CD8-positive, alpha-beta memory T cell (primary cell): ENCODE data around the gene STYX. TPM values are rescaled to one million over a fixed set of nuclear protein-coding genes. Genes with fewer than 3 reads are reported as not detected.
A peak's percentile ranks its signal among the peaks of the same experiment; 100 is the strongest.
"Not testable (repeated sequence)": the region's sequence is repeated elsewhere in the genome, so short reads cannot be mapped to it uniquely, and the experiment has no call there.

Source experiments
- CTCF ChIA-PET: fragments of 350-600 bp; sonication (Branson Sonifier 250); formaldehyde crosslinking; loops from one replicate; lab custom pipeline; 2021; ENCODE audit warnings: antibody characterized with exemption; lab: Charles Lee
- POLR2A ChIA-PET: fragments of 350-600 bp; sonication (Branson Sonifier 250); formaldehyde crosslinking; loops from one replicate; lab custom pipeline; 2021; ENCODE audit warnings: antibody characterized with exemption; lab: Charles Lee
- DNase-seq, 5 donors: peaks; one replicate each; pipeline versions ENCODE4 v3.0.0 to v3.0.0-alpha.2; 2020 to 2022; ENCODE audit warnings: mixed read lengths in 1 of 5
- H3K27ac ChIP-seq: one replicate; pipeline ENCODE4 v1.7.0; 2013; ENCODE audit warnings: low read depth, mild to moderate bottlenecking, low read length, moderate library complexity
- H3K27me3 ChIP-seq: 2 replicates; pipeline ENCODE4 v1.7.0; 2013; ENCODE audit warnings: low read length, mild to moderate bottlenecking; ENCODE audit not compliant: insufficient read depth, poor library complexity, severe bottlenecking
- H3K36me3 ChIP-seq: 2 replicates; pipeline ENCODE4 v1.7.0; 2013; ENCODE audit warnings: mild to moderate bottlenecking, low read length, moderate library complexity; ENCODE audit not compliant: insufficient read depth
- H3K4me1 ChIP-seq: 2 replicates; pipeline ENCODE4 v1.7.0; 2013; ENCODE audit warnings: mild to moderate bottlenecking, low read length, moderate library complexity; ENCODE audit not compliant: insufficient read depth
- H3K4me3 ChIP-seq: 2 replicates; pipeline ENCODE4 v1.7.0; 2013; ENCODE audit warnings: mild to moderate bottlenecking, low read length
- H3K9me3 ChIP-seq: 2 replicates; pipeline ENCODE4 v1.7.0; 2013; ENCODE audit warnings: mild to moderate bottlenecking, low read length
- H3K27ac Mint-ChIP-seq, 8 donors: one replicate each; pipeline ENCODE4 v1.8.0; 2020 to 2021; ENCODE audit warnings: mixed read lengths in 8 of 8, mild to moderate bottlenecking in 6 of 8, inconsistent platforms in 3 of 8, moderate library complexity in 3 of 8
- H3K27me3 Mint-ChIP-seq, 2 donors: one replicate each; pipeline ENCODE4 v1.8.0; 2020 to 2021; ENCODE audit warnings: mixed read lengths in 2 of 2, mild to moderate bottlenecking in 1 of 2, moderate library complexity in 1 of 2
- H3K36me3 Mint-ChIP-seq, 3 donors: one replicate each; pipeline ENCODE4 v1.8.0; 2020 to 2021; ENCODE audit warnings: mixed read lengths in 3 of 3, inconsistent platforms in 1 of 3, mild to moderate bottlenecking in 1 of 3
- H3K4me1 Mint-ChIP-seq, 3 donors: one replicate each; pipeline ENCODE4 v1.8.0; 2020 to 2021; ENCODE audit warnings: mixed read lengths in 3 of 3, inconsistent platforms in 1 of 3, mild to moderate bottlenecking in 1 of 3
- H3K4me3 Mint-ChIP-seq, 7 donors: one replicate each; pipeline ENCODE4 v1.8.0; 2020 to 2021; ENCODE audit warnings: mixed read lengths in 7 of 7, mild to moderate bottlenecking in 6 of 7, moderate library complexity in 4 of 7, inconsistent platforms in 2 of 7
- H3K9me3 Mint-ChIP-seq, 5 donors: one replicate each; pipeline ENCODE4 v1.8.0; 2020 to 2022; ENCODE audit warnings: mixed read lengths in 5 of 5, mild to moderate bottlenecking in 3 of 5, moderate library complexity in 2 of 5, inconsistent platforms in 1 of 5
- polyA plus RNA-seq: library from polyadenylated mRNA; unstranded; fragments of 300-500 nt; fragmentation: Illumina TruSeq; gene quantifications from one replicate; pipeline ENCODE4 v1.2.3, GENCODE V29; 2021
- total RNA-seq, 2 experiments: library from RNA; stranded (reverse); gene quantifications; one replicate each; pipeline ENCODE4 v1.2.3, GENCODE V29; 2021

Gene STYX
- total and polyA plus RNA-seq, 3 experiments from 2014 or later: 20.9 to 25.4 (median 21.2) TPM

DNA sequence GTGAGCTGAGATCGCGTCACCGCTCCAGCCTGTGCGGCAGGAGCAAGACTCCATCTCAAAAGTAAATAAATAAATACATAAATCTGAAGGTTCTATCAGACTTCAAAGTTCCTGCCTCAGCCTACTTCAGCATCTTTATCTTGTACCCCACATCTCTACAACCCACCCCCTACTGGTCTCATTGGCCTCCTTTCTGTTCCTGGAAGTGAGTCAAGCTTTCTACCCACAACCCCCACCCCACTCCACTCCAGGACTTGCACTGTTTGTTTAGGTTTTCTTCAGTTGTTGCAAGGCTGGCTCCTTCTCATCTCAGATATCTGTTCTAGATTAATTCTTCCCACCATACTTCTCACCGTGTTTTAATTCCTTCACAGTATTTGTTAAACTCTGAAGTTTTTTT is 23.7 kb upstream of the STYX start:
- peak overlapping the region; percentile 89 to 99 (median 98) for H3K27ac Mint-ChIP-seq
- peaks cover 0 to 40% (median 4%) of the 10 kb centered on the region in 3 donors for H3K36me3 Mint-ChIP-seq
- DNase-seq: peak in 4 of 5 donors; percentile 30 to 54 (median 37)
- peaks cover 34 to 55% (median 54%) of the 10 kb centered on the region in 3 donors for H3K4me1 Mint-ChIP-seq
- CTCF ChIA-PET: interaction anchor here (1.0 to 1.2 kb wide), 2 partner anchors 36 to 71 kb away, joined by 3 read pairs; no protein-coding TSS in a partner anchor
- Histone ChIP-seq H3K27ac (peak overlapping the region; percentile 81), H3K27me3 (no peaks in the 10 kb centered on the region), H3K4me3 (peak overlapping the region; percentile 96), H3K36me3 (peaks cover 7% of the 10 kb centered on the region), H3K4me1 (peaks cover 23% of the 10 kb centered on the region), H3K9me3 (no peaks in the 10 kb centered on the region)
- H3K4me3 Mint-ChIP-seq: peak overlapping the region; percentile 98 to 100 (median 99)
- POLR2A ChIA-PET: interaction anchor here (0.6 to 1.7 kb wide), 4 partner anchors 11 to 154 kb away, joined by 3 to 8 read pairs (median 6); partner anchors contain the start of genes ERO1A and TXNDC16
- no peaks in the 10 kb centered on the region for H3K9me3 Mint-ChIP-seq
- H3K27me3 Mint-ChIP-seq: peaks cover 0 to under 1% of the 10 kb centered on the region in 2 donors

DNA sequence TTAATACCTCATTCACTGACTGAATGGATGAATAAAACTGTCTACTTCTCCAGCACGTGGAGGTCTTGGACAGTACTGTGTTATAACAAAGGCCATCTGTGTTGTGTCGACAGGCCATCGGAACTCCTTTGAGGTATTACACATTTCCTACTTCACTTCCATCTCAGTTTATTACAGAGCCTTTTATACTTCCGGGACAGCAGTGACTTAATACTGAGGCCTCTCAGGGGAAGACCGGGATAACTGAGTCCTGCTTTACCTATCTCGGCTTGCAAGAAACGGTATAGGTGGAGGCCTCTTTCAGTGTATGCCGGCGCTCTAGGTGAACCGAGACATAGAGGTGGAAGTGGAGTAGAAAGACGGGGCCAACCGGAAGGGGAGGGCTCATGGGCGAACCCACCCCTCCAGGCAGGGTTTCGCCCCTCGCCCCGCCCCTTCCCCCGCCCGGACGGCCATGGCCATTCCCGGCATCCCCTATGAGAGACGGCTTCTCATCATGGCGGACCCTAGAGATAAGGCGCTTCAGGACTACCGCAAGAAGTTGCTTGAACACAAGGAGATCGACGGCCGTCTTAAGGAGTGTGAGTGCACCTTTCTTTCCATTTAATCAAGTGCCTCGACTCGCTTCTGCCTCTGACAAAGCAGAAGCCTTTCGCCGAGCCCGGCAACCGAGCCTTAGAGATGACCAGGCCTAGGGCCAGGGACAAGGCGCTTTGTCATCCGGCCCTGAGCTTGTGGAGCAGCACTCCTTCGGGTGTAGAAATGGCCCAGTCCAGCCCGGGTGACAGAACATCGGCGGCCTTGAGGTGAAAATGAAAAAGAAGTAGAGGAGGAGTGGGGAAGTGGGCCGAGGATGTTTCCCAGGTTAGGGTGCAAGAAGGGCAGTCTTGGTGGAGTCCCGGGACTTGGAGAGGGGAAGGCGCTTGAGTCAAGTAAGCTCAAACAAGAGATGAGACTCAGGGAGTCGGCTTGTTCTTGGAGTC is 23.0 kb upstream of the STYX start, which contains the start of gene PSMC6:
TSS of gene PSMC6 (plus strand) at position 477 of the 983 bp plus-strand sequence. CDS start at position 497, 20 bp downstream.
- H3K27me3 Mint-ChIP-seq: no peaks in the 10 kb centered on the region
- peak within 1 kb of the TSS; percentile 98 to 100 (median 99) for H3K4me3 Mint-ChIP-seq
- Histone ChIP-seq H3K4me3 (peak within 1 kb of the TSS; percentile 96), H3K36me3 (peaks cover 12% of the 10 kb centered on the region), H3K27ac (peak within 1 kb of the TSS; percentile 81), H3K4me1 (peaks cover 23% of the 10 kb centered on the region), H3K27me3 (no peaks in the 10 kb centered on the region), H3K9me3 (no peaks in the 10 kb centered on the region)
- CTCF ChIA-PET: interaction anchor here (1.0 kb wide), 1 partner anchor 70 kb away, joined by 3 read pairs; no protein-coding TSS in a partner anchor
- no peaks in the 10 kb centered on the region for H3K9me3 Mint-ChIP-seq
- H3K4me1 Mint-ChIP-seq: peaks cover 35 to 60% (median 56%) of the 10 kb centered on the region in 3 donors
- DNase-seq: peak; percentile 88 to 96 (median 92)
- POLR2A ChIA-PET: interaction anchor here (0.6 to 1.7 kb wide), 7 partner anchors 11 to 155 kb away, joined by 3 to 8 read pairs (median 4); partner anchors contain the start of genes ERO1A, STYX and TXNDC16
- peaks cover 0 to 47% (median 4%) of the 10 kb centered on the region in 3 donors for H3K36me3 Mint-ChIP-seq
- peak within 1 kb of the TSS; percentile 89 to 100 (median 99) for H3K27ac Mint-ChIP-seq

DNA sequence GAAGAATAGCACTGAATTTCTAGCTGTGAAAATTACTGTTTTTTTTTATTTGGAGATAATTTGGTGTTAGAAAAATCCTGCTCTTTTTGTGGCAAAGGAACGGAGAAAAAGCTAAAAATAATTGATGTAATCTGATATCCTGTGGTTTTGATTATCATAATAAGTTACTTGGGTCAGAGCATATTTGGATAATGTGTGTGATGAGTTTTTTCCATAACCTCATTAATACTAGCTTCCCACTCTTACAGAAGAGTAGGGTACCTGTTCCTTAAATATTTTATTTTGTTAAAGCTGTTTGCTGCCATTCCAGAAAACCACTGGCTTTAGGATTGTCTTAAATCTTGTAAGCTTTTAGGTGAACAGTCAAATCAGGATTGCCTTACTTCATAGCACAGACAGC is 18.3 kb upstream of the STYX start:
- Mint-ChIP-seq H3K4me3 (no peak overlapping the region), H3K27ac (no peak overlapping the region), H3K4me1 (peaks cover 29 to 60% (median 50%) of the 10 kb centered on the region in 3 donors), H3K36me3 (peaks cover 4 to 83% (median 16%) of the 10 kb centered on the region in 3 donors), H3K27me3 (no peaks in the 10 kb centered on the region), H3K9me3 (no peaks in the 10 kb centered on the region)
- Histone ChIP-seq H3K9me3 (no peaks in the 10 kb centered on the region), H3K4me3 (no peak overlapping the region), H3K4me1 (peaks cover 16% of the 10 kb centered on the region), H3K27ac (no peak overlapping the region), H3K27me3 (no peaks in the 10 kb centered on the region), H3K36me3 (peaks cover 33% of the 10 kb centered on the region)
- ChIA-PET CTCF (interaction anchor here (1.2 to 1.6 kb wide), 3 partner anchors 9 to 160 kb away, joined by 4 to 5 read pairs (median 4); partner anchors contain the start of gene TXNDC16), POLR2A (no interaction called here)
- no peak for DNase-seq

DNA sequence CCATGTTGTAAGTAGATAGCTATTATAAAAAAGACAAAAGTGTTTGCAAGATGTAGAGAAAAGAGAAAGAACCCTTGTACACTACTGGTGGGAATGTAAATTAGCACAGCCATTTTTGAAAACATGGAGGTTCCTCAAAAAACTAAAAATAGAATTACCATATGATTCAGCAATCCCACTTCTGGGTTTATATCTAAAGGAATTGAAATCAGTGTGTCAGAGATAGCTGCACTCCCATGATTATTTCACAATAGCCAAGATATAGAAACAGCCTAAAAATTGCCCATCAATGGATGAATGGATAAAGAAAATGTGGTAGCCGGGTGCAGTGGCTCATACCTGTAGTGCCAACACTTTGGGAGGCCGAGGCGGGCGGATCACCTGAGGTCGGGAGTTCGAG is 13.8 kb upstream of the STYX start:
- H3K27me3 ChIP-seq: no peaks in the 10 kb centered on the region
- peaks cover 39% of the 10 kb centered on the region for H3K36me3 ChIP-seq
- H3K36me3 Mint-ChIP-seq: peaks cover 8 to 75% (median 17%) of the 10 kb centered on the region in 3 donors
- CTCF ChIA-PET: interaction anchor here (1.5 kb wide), 1 partner anchor 164 kb away, joined by 3 read pairs; the partner anchor contains the start of genes GPR137C and TXNDC16
- H3K27ac ChIP-seq: no peak overlapping the region
- no peaks in the 10 kb centered on the region for H3K27me3 Mint-ChIP-seq
- H3K4me1 Mint-ChIP-seq: peaks cover 4 to 17% (median 8%) of the 10 kb centered on the region in 3 donors
- POLR2A ChIA-PET: no interaction called here
- DNase-seq: no peak
- H3K4me1 ChIP-seq: no peaks in the 10 kb centered on the region
- H3K27ac Mint-ChIP-seq: no peak overlapping the region
- H3K4me3 ChIP-seq: no peak overlapping the region
- no peaks in the 10 kb centered on the region for H3K9me3 Mint-ChIP-seq
- no peaks in the 10 kb centered on the region for H3K9me3 ChIP-seq
- no peak overlapping the region for H3K4me3 Mint-ChIP-seq

DNA sequence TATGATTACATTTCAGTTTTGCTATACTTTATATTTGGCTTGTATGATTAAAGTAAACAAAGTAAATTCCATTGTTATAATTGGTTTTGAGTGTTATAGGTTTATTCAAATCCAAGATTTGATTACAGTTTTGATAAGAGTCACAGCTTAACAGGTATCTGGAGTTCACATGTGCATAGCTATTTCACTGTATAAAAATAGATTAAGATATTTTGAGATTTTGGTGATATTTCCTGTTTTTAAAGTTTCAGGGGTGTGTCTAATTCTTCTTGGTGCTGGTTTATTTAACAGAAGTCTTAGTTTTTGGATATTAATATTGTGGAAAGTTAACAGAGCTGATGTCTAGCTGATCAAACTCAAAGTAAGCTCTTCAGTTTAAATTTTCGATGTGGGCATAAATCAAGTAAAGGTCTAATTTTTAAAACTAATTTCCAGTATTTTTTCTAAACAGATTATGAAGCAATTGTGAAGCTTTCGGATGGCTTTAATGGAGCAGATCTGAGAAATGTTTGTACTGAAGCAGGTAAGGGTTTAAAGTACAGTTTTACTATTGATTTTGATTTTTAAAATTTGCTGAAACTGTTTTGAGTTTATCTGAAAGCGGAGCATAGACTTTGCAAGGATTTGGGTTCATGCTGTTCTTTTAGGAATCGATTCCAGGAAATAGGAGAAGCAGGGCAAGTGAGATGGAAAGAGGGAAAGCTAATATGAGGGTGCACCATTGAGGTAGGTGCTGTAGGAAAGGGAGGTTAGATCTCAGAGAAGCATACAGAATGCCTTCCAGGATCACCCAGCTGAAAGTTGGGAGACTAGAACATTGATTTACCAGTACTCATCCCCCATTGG is 6.2 kb upstream of the STYX start:
- Histone ChIP-seq H3K9me3 (no peaks in the 10 kb centered on the region), H3K27ac (no peak overlapping the region), H3K27me3 (no peaks in the 10 kb centered on the region), H3K36me3 (peaks cover 38% of the 10 kb centered on the region), H3K4me3 (no peak overlapping the region), H3K4me1 (peaks cover 4% of the 10 kb centered on the region)
- CTCF ChIA-PET: interaction anchor here (0.8 to 1.5 kb wide), 3 partner anchors 12 to 22 kb away, joined by 3 to 4 read pairs (median 3); no protein-coding TSS in a partner anchor
- no peaks in the 10 kb centered on the region for H3K27me3 Mint-ChIP-seq
- no peaks in the 10 kb centered on the region for H3K9me3 Mint-ChIP-seq
- peaks cover 10 to 76% (median 18%) of the 10 kb centered on the region in 3 donors for H3K36me3 Mint-ChIP-seq
- DNase-seq: no peak
- H3K4me1 Mint-ChIP-seq: peaks cover 22 to 34% (median 33%) of the 10 kb centered on the region in 3 donors
- POLR2A ChIA-PET: interaction anchor here (1.0 kb wide), 1 partner anchor 16 kb away, joined by 3 read pairs; no protein-coding TSS in a partner anchor
- peak overlapping the region in 1 of 7 donors; percentile 27 for H3K4me3 Mint-ChIP-seq
- peak overlapping the region; percentile 11 to 89 (median 68) for H3K27ac Mint-ChIP-seq

DNA sequence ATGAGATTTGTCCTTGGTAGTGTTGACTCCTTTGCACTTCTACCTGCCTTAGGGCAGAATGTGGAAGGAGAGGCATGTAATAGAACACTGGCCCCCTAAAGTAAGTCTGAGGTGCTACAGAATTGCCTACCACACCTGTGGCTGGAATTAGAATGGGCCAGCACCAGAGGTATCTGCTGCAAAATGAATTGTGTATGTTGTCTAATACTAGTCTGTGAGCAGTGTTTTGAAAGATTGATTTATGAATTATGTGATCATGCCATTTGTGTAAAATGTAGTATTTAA is 5.7 kb upstream of the STYX start:
- H3K4me3 Mint-ChIP-seq: peak overlapping the region in 1 of 7 donors; percentile 27
- H3K4me1 Mint-ChIP-seq: peaks cover 22 to 34% (median 34%) of the 10 kb centered on the region in 3 donors
- no peaks in the 10 kb centered on the region for H3K27me3 Mint-ChIP-seq
- no peaks in the 10 kb centered on the region for H3K27me3 ChIP-seq
- peaks cover 36% of the 10 kb centered on the region for H3K36me3 ChIP-seq
- H3K9me3 Mint-ChIP-seq: no peaks in the 10 kb centered on the region
- no peak overlapping the region for H3K4me3 ChIP-seq
- peak overlapping the region in 7 of 8 donors; percentile 13 to 89 (median 50) for H3K27ac Mint-ChIP-seq
- ChIA-PET CTCF (interaction anchor here (1.5 kb wide), 1 partner anchor 13 kb away, joined by 4 read pairs; no protein-coding TSS in a partner anchor), POLR2A (interaction anchor here (0.7 kb wide), 1 partner anchor 66 kb away, joined by 3 read pairs; no protein-coding TSS in a partner anchor)
- no peak for DNase-seq
- no peak overlapping the region for H3K27ac ChIP-seq
- peaks cover 4% of the 10 kb centered on the region for H3K4me1 ChIP-seq
- H3K36me3 Mint-ChIP-seq: peaks cover 9 to 73% (median 16%) of the 10 kb centered on the region in 3 donors
- no peaks in the 10 kb centered on the region for H3K9me3 ChIP-seq

DNA sequence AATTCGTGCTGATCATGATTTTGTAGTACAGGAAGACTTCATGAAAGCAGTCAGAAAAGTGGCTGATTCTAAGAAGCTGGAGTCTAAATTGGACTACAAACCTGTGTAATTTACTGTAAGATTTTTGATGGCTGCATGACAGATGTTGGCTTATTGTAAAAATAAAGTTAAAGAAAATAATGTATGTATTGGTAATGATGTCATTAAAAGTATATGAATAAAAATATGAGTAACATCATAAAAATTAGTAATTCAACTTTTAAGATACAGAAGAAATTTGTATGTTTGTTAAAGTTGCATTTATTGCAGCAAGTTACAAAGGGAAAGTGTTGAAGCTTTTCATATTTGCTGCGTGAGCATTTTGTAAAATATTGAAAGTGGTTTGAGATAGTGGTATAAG is 2.5 kb upstream of the STYX start:
- not testable (repeated sequence) for H3K27ac Mint-ChIP-seq, H3K4me3 ChIP-seq, H3K27ac ChIP-seq, H3K4me3 Mint-ChIP-seq, H3K9me3 ChIP-seq, H3K27me3 ChIP-seq, H3K9me3 Mint-ChIP-seq, H3K27me3 Mint-ChIP-seq, DNase-seq
- peaks cover 16% of the 10 kb centered on the region for H3K4me1 ChIP-seq
- peaks cover 0 to 64% (median 11%) of the 10 kb centered on the region in 3 donors for H3K36me3 Mint-ChIP-seq
- H3K4me1 Mint-ChIP-seq: peaks cover 29 to 42% (median 38%) of the 10 kb centered on the region in 3 donors
- ChIA-PET CTCF (interaction anchor here (0.7 to 2.8 kb wide), 4 partner anchors 14 to 1486 kb away, joined by 3 to 13 read pairs (median 4); no protein-coding TSS in a partner anchor), POLR2A (interaction anchor here (1.0 kb wide), 1 partner anchor 11 kb away, joined by 3 read pairs; no protein-coding TSS in a partner anchor)
- peaks cover 25% of the 10 kb centered on the region for H3K36me3 ChIP-seq
